ENCODE data around the gene RAP1GAP2.

GRCh38 chr17:2900842-2901241, 104.6 kb downstream of the RAP1GAP2 start:
- no peak for TF ChIP-seq POLR2A (IDR thresholded peaks at IDR 0.05; ENCODE audit: low read depth, low read length)
- no peak for TF ChIP-seq TAF1 (IDR thresholded peaks at IDR 0.05; ENCODE audit: low read depth, low read length)
- TF ChIP-seq POLR2AphosphoS5 (IDR thresholded peaks at IDR 0.05; ENCODE audit: low read depth, low read length) = no peak
- no peak for TF ChIP-seq SPI1 (IDR thresholded peaks at IDR 0.05; ENCODE audit: low read depth, low read length)
